Endothelial cell (in vitro differentiated cells): ENCODE data around the gene CIP2A. TPM values are rescaled to one million over a fixed set of nuclear protein-coding genes. Genes with fewer than 3 reads are reported as not detected.

Source experiments
- DNase-seq: peaks from one replicate; pipeline ENCODE4 v3.0.0; 2021; ENCODE audit warnings: low spot score
- H3K27ac Mint-ChIP-seq: one replicate; pipeline ENCODE4 v1.8.0; 2021; ENCODE audit warnings: mixed read lengths, inconsistent platforms; ENCODE audit not compliant: unreplicated experiment
- H3K27me3 Mint-ChIP-seq: one replicate; pipeline ENCODE4 v1.8.0; 2021; ENCODE audit warnings: mild to moderate bottlenecking, moderate library complexity, mixed read lengths, inconsistent platforms; ENCODE audit not compliant: unreplicated experiment
- H3K36me3 Mint-ChIP-seq: one replicate; pipeline ENCODE4 v1.8.0; 2021; ENCODE audit warnings: mild to moderate bottlenecking, low read depth, mixed read lengths, inconsistent platforms; ENCODE audit not compliant: unreplicated experiment
- H3K4me1 Mint-ChIP-seq: one replicate; pipeline ENCODE4 v1.8.0; 2021; ENCODE audit warnings: mild to moderate bottlenecking, mixed read lengths, inconsistent platforms; ENCODE audit not compliant: unreplicated experiment
- H3K4me3 Mint-ChIP-seq: one replicate; pipeline ENCODE4 v1.8.0; 2021; ENCODE audit warnings: mild to moderate bottlenecking, mixed read lengths, inconsistent platforms; ENCODE audit not compliant: unreplicated experiment
- H3K9me3 Mint-ChIP-seq: one replicate; pipeline ENCODE4 v1.8.0; 2021; ENCODE audit warnings: mixed read lengths, inconsistent platforms; ENCODE audit not compliant: unreplicated experiment
- total RNA-seq: library from RNA; stranded (reverse); fragmentation: NEBNext Ultra II Directional; extraction: Animal tissue kit (Norgen Biotek cat#: 25700); gene quantifications from one replicate; pipeline ENCODE4 v1.2.1, GENCODE V29; 2021; ENCODE audit not compliant: unreplicated experiment
- TF ChIP-seq, protein P1 (sequence below): fragments of 200-600 bp; sonication (generic); IDR thresholded peaks from one replicate; pipeline ENCODE4 v1.5.0; 2021; ENCODE audit warnings: antibody characterized with exemption; ENCODE audit not compliant: unreplicated experiment

Gene CIP2A
- total RNA-seq, 1 donor from 2014 or later = 13.3 TPM

DNA sequence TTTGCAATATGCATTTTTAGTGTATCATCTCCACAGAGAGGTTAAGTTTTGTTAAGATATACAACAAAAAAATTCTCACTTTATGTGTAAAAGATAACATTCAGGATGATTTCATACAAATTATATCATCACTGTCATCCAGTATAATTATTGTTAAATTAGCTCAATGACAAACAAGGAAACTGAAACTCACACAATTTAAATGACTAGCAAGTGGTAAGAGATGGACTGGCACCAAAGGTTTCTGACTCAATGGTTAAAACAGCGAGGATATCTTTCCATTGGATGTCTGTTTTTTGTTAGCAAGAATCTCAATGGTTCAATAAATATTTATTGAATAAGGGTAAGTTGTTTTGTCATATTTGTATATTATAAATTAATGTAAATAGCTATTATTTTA is 22.6 kb downstream of the CIP2A start:
- H3K27ac Mint-ChIP-seq = no peak overlapping the region
- peaks cover 12% of the 10 kb centered on the region for H3K4me1 Mint-ChIP-seq
- DNase-seq = no peak
- H3K9me3 Mint-ChIP-seq = no peaks in the 10 kb centered on the region
- H3K4me3 Mint-ChIP-seq = no peak overlapping the region
- no peaks in the 10 kb centered on the region for H3K36me3 Mint-ChIP-seq
- H3K27me3 Mint-ChIP-seq = no peaks in the 10 kb centered on the region
- TF ChIP-seq, protein P1, sequence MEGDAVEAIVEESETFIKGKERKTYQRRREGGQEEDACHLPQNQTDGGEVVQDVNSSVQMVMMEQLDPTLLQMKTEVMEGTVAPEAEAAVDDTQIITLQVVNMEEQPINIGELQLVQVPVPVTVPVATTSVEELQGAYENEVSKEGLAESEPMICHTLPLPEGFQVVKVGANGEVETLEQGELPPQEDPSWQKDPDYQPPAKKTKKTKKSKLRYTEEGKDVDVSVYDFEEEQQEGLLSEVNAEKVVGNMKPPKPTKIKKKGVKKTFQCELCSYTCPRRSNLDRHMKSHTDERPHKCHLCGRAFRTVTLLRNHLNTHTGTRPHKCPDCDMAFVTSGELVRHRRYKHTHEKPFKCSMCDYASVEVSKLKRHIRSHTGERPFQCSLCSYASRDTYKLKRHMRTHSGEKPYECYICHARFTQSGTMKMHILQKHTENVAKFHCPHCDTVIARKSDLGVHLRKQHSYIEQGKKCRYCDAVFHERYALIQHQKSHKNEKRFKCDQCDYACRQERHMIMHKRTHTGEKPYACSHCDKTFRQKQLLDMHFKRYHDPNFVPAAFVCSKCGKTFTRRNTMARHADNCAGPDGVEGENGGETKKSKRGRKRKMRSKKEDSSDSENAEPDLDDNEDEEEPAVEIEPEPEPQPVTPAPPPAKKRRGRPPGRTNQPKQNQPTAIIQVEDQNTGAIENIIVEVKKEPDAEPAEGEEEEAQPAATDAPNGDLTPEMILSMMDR = no peak

GRCh38 chr3:108565506-108565905 is 23.7 kb downstream of the CIP2A start:
- H3K9me3 Mint-ChIP-seq = no peaks in the 10 kb centered on the region
- H3K27ac Mint-ChIP-seq = no peak overlapping the region
- peaks cover 12% of the 10 kb centered on the region for H3K4me1 Mint-ChIP-seq
- DNase-seq = no peak
- no peaks in the 10 kb centered on the region for H3K36me3 Mint-ChIP-seq
- H3K4me3 Mint-ChIP-seq = no peak overlapping the region
- H3K27me3 Mint-ChIP-seq = no peaks in the 10 kb centered on the region
- TF ChIP-seq, protein P1 = no peak

DNA sequence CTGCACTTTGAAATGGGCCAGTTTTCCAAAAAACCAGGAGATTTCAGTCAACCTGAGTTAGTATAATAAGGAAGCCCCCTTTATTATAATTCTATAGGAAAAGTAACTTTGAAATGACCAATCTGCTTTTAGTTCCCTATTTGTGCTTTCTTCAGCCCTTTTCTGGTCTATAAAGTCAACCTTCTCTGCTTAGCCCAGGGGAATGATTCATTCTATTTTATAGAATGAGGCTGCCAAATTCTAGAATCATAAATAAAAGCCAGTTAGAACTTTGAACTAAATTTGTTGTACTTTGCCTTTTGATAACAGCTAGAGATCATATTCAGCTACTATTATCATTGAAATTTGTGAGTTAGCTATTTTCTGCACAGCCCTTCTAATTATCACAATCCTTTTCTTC is 24.7 kb downstream of the CIP2A start:
- H3K4me3 Mint-ChIP-seq = no peak overlapping the region
- peaks cover 12% of the 10 kb centered on the region for H3K4me1 Mint-ChIP-seq
- no peak for DNase-seq
- no peaks in the 10 kb centered on the region for H3K36me3 Mint-ChIP-seq
- TF ChIP-seq, protein P1 = no peak
- peak overlapping the region; percentile 43 for H3K27ac Mint-ChIP-seq
- no peaks in the 10 kb centered on the region for H3K9me3 Mint-ChIP-seq
- H3K27me3 Mint-ChIP-seq = no peaks in the 10 kb centered on the region

- H3K9me3 Mint-ChIP-seq = no peaks in the 10 kb centered on the region
- TF ChIP-seq, protein P1 = no peak
- H3K4me1 Mint-ChIP-seq = peaks cover 12% of the 10 kb centered on the region
- no peaks in the 10 kb centered on the region for H3K27me3 Mint-ChIP-seq
- H3K4me3 Mint-ChIP-seq = no peak overlapping the region
- no peak for DNase-seq
- H3K36me3 Mint-ChIP-seq = no peaks in the 10 kb centered on the region
- no peak overlapping the region for H3K27ac Mint-ChIP-seq
Observed at GRCh38 chr3:108562565-108562964, 26.7 kb downstream of the CIP2A start.

- H3K27ac Mint-ChIP-seq = no peak overlapping the region
- H3K36me3 Mint-ChIP-seq = no peaks in the 10 kb centered on the region
- no peaks in the 10 kb centered on the region for H3K27me3 Mint-ChIP-seq
- H3K4me1 Mint-ChIP-seq = peaks cover 3% of the 10 kb centered on the region
- H3K4me3 Mint-ChIP-seq = no peak overlapping the region
- no peak for DNase-seq
- H3K9me3 Mint-ChIP-seq = no peaks in the 10 kb centered on the region
- TF ChIP-seq, protein P1 = no peak
Observed at GRCh38 chr3:108555966-108556581, 33.2 kb downstream of the CIP2A start.
